LNCaP clone FGC (cell line): ENCODE measurements around the gene RGR.

Experiments
- DNase-seq: peaks from one replicate; pipeline ENCODE4 v3.0.0-alpha.2; 2011; ENCODE audit warnings: low read depth
- H3K4me3 ChIP-seq: 2 replicates; pipeline ENCODE4 v1.5.1; 2011; ENCODE audit warnings: mild to moderate bottlenecking, low read depth, low read length, control low read depth
- TF ChIP-seq, protein P1 (sequence below): IDR thresholded peaks from 2 replicates; pipeline ENCODE4 v1.5.1; 2012; ENCODE audit warnings: mild to moderate bottlenecking; ENCODE audit not compliant: control insufficient read depth, insufficient read depth; ENCODE audit errors: extremely low read depth

The RGR gene

GRCh38 chr10:84308021-84308420, 63.2 kb downstream of the RGR start:
- DNase-seq, result no peak
- TF ChIP-seq, protein P1, sequence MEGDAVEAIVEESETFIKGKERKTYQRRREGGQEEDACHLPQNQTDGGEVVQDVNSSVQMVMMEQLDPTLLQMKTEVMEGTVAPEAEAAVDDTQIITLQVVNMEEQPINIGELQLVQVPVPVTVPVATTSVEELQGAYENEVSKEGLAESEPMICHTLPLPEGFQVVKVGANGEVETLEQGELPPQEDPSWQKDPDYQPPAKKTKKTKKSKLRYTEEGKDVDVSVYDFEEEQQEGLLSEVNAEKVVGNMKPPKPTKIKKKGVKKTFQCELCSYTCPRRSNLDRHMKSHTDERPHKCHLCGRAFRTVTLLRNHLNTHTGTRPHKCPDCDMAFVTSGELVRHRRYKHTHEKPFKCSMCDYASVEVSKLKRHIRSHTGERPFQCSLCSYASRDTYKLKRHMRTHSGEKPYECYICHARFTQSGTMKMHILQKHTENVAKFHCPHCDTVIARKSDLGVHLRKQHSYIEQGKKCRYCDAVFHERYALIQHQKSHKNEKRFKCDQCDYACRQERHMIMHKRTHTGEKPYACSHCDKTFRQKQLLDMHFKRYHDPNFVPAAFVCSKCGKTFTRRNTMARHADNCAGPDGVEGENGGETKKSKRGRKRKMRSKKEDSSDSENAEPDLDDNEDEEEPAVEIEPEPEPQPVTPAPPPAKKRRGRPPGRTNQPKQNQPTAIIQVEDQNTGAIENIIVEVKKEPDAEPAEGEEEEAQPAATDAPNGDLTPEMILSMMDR, result no peak
- no peak overlapping the region for H3K4me3 ChIP-seq

GRCh38 chr10:84308481-84309304, 63.8 kb downstream of the RGR start:
- peak; percentile 42 for DNase-seq
- TF ChIP-seq, protein P1, result no peak
- H3K4me3 ChIP-seq, result no peak overlapping the region
